SK-N-SH (cell line): ENCODE measurements around the gene PMIS2. TPM values are rescaled to one million over a fixed set of nuclear protein-coding genes. Genes with fewer than 3 reads are reported as not detected.

ENCODE experiments used
- CTCF ChIA-PET: fragments of 300-600, 350-600 bp; formaldehyde crosslinking; extraction: SDS; loops from one replicate; lab custom pipeline; 2021; lab: Yijun Ruan, JAX
- POLR2A ChIA-PET: fragments of 350-600 bp; sonication (Branson Sonifier 250); formaldehyde crosslinking; extraction: SDS; loops from one replicate; lab custom pipeline; 2020; ENCODE audit warnings: antibody characterized with exemption, inconsistent platforms; lab: Yijun Ruan, JAX
- DNase-seq: peaks from one replicate; pipeline ENCODE4 v3.0.0; 2012
- H2AFZ ChIP-seq: fragments of 200-600 bp; sonication (generic); 2 replicates; pipeline ENCODE4 v1.8.1; 2016; ENCODE audit warnings: antibody characterized with exemption, mild to moderate bottlenecking, low read depth
- H3F3A ChIP-seq: fragments of 200-600 bp; sonication (generic); replicated peaks from 2 replicates; pipeline ENCODE3; 2016; ENCODE audit warnings: antibody characterized with exemption, mild to moderate bottlenecking; ENCODE audit not compliant: insufficient read depth
- H3K27ac ChIP-seq, 2 experiments: fragments of 200-500 bp in 1 of 2; fragments of 200-600 bp in 1 of 2; sonication (Bioruptor generic) in 1 of 2; sonication (generic), shearing (Covaris generic) in 1 of 2; 2 replicates each; pipeline versions ENCODE4 v1.5.1 to v1.6.1; 2014 to 2016; ENCODE audit warnings: low read depth in 2 of 2, inconsistent platforms in 1 of 2, low read length in 1 of 2, mild to moderate bottlenecking in 1 of 2, mixed read lengths in 1 of 2
- H3K27me3 ChIP-seq: fragments of 200-600 bp; sonication (generic), shearing (Covaris generic); 2 replicates; pipeline ENCODE4 v1.6.1; 2016; ENCODE audit warnings: mixed run types; ENCODE audit not compliant: insufficient read depth
- H3K36me3 ChIP-seq, 2 experiments: fragments of 200-500 bp in 1 of 2; fragments of 200-600 bp in 1 of 2; sonication (Bioruptor generic) in 1 of 2; sonication (generic) in 1 of 2; replicated peaks in 1 of 2; 2 replicates each; pipeline versions ENCODE3 to v1.5.1; 2014 to 2016; ENCODE audit warnings: low read length in 1 of 2, mild to moderate bottlenecking in 1 of 2; ENCODE audit not compliant: insufficient read depth in 2 of 2, control insufficient read depth in 1 of 2
- H3K4me1 ChIP-seq, 2 experiments: fragments of 200-500 bp in 1 of 2; fragments of 200-600 bp in 1 of 2; sonication (Bioruptor generic) in 1 of 2; sonication (generic), shearing (Covaris generic) in 1 of 2; 2 replicates each; pipeline versions ENCODE4 v1.5.1 to v1.6.1; 2014 to 2016; ENCODE audit warnings: low read depth in 1 of 2, low read length in 1 of 2, mixed run types in 1 of 2; ENCODE audit not compliant: insufficient read depth in 2 of 2, control insufficient read depth in 1 of 2
- H3K4me2 ChIP-seq: fragments of 200-600 bp; sonication (generic), shearing (Covaris generic); 2 replicates; pipeline ENCODE4 v1.6.1; 2017; ENCODE audit warnings: mixed run types
- H3K4me3 ChIP-seq, 2 experiments: fragments of 200-500 bp in 1 of 2; fragments of 200-600 bp in 1 of 2; sonication (Bioruptor generic) in 1 of 2; sonication (generic), shearing (Covaris generic) in 1 of 2; 2 replicates each; pipeline versions ENCODE4 v1.5.1 to v1.8.1; 2014 to 2016; ENCODE audit warnings: low read depth in 2 of 2, inconsistent platforms in 1 of 2, low read length in 1 of 2, mild to moderate bottlenecking in 1 of 2, mixed read lengths in 1 of 2, moderate library complexity in 1 of 2
- H3K79me2 ChIP-seq: fragments of 200-600 bp; sonication (generic); 2 replicates; pipeline ENCODE4 v1.8.1; 2017; ENCODE audit warnings: mild to moderate bottlenecking; ENCODE audit not compliant: insufficient read depth
- H3K9ac ChIP-seq: fragments of 200-600 bp; sonication (generic); 2 replicates; pipeline ENCODE4 v1.6.1; 2017; ENCODE audit warnings: mixed run types
- H3K9me2 ChIP-seq: fragments of 200-600 bp; sonication (generic); 2 replicates; pipeline ENCODE4 v1.6.1; 2017; ENCODE audit warnings: mixed run types
- H3K9me3 ChIP-seq: fragments of 200-600 bp; sonication (generic); 2 replicates; pipeline ENCODE4 v1.6.1; 2017; ENCODE audit warnings: mixed run types, mild to moderate bottlenecking, moderate library complexity
- H4K20me1 ChIP-seq: fragments of 200-600 bp; sonication (generic); 2 replicates; pipeline ENCODE4 v1.6.1; 2017; ENCODE audit warnings: mild to moderate bottlenecking, mixed run types; ENCODE audit not compliant: insufficient read depth
- EZH2phosphoT487 ChIP-seq: fragments of 200-600 bp; sonication (generic); IDR thresholded peaks from 2 replicates; pipeline ENCODE4 v1.6.1; 2017; ENCODE audit warnings: low read depth, mixed run types, mild to moderate bottlenecking, antibody characterized with exemption, moderate library complexity, borderline replicate concordance
- FOSL2 ChIP-seq: IDR thresholded peaks from 2 replicates; pipeline ENCODE4 v1.4.0; 2012; ENCODE audit warnings: low read depth, mild to moderate bottlenecking, moderate library complexity, borderline replicate concordance
- FOXJ3 ChIP-seq: sonication (generic); formaldehyde crosslinking; IDR thresholded peaks from 2 replicates; pipeline ENCODE4 v1.5.1; 2020; ENCODE audit warnings: mild to moderate bottlenecking, missing genetic modification reagents
- GATA2 ChIP-seq: sonication (generic); formaldehyde crosslinking; IDR thresholded peaks from 2 replicates; pipeline ENCODE4 v1.5.0; 2020; ENCODE audit warnings: mild to moderate bottlenecking, missing genetic modification reagents
- MAX ChIP-seq: IDR thresholded peaks from 2 replicates; pipeline ENCODE4 v1.4.0; 2012; ENCODE audit warnings: low read depth
- MXI1 ChIP-seq: IDR thresholded peaks from 2 replicates; pipeline ENCODE4 v1.6.1; 2012; ENCODE audit warnings: mild to moderate bottlenecking, low read depth, low read length, improper control_type of control experiment
- NRF1 ChIP-seq: IDR thresholded peaks from 2 replicates; pipeline ENCODE4 v1.6.1; 2012; ENCODE audit warnings: low read depth, mild to moderate bottlenecking, low read length
- RAD21 ChIP-seq: IDR thresholded peaks from 2 replicates; pipeline ENCODE4 v1.6.1; 2012; ENCODE audit warnings: mild to moderate bottlenecking, low read length
- RXRA ChIP-seq: IDR thresholded peaks from 2 replicates; pipeline ENCODE4 v1.4.0; 2012; ENCODE audit warnings: low read depth, mild to moderate bottlenecking, borderline replicate concordance
- TAF1 ChIP-seq: IDR thresholded peaks from 2 replicates; pipeline ENCODE4 v1.6.1; 2012; ENCODE audit warnings: low read depth, mild to moderate bottlenecking, low read length, moderate library complexity, borderline replicate concordance
- TEAD4 ChIP-seq: IDR thresholded peaks from 2 replicates; pipeline ENCODE4 v1.4.0; 2012; ENCODE audit warnings: mild to moderate bottlenecking, borderline replicate concordance; ENCODE audit not compliant: insufficient read depth
- YY1 ChIP-seq: IDR thresholded peaks from 2 replicates; pipeline ENCODE4 v1.4.0; 2012; ENCODE audit warnings: low read depth, mild to moderate bottlenecking
- WGBS: methylation state at CpG from one replicate; pipeline ENCODE4 v1.1.6; 2017; ENCODE audit warnings: low lambda C conversion rate; 5-methylcytosine and 5-hydroxymethylcytosine counted together
- polyA plus RNA-seq, 3 experiments: library from polyadenylated mRNA; depleted of rRNA; stranded (reverse); fragments of >200 nt; gene quantifications; 2 replicates each; pipeline ENCODE4 v1.2.3, GENCODE V29; 2012
- TF ChIP-seq, protein P1 (sequence below): fragments of 200-600 bp; sonication (generic); IDR thresholded peaks from 2 replicates; pipeline ENCODE4 v1.6.1; 2017; ENCODE audit warnings: antibody characterized with exemption, mild to moderate bottlenecking, moderate library complexity
- TF ChIP-seq, protein P2 (sequence below): fragments of 150-350 bp; IDR thresholded peaks from 2 replicates; pipeline ENCODE4 v1.6.1; 2017; ENCODE audit warnings: antibody characterized with exemption, low read length, low read depth, borderline replicate concordance

The PMIS2 gene
- polyA plus RNA-seq, 1 of the 3 experiments (the other 2 are of a cell fraction), result not detected

DNA sequence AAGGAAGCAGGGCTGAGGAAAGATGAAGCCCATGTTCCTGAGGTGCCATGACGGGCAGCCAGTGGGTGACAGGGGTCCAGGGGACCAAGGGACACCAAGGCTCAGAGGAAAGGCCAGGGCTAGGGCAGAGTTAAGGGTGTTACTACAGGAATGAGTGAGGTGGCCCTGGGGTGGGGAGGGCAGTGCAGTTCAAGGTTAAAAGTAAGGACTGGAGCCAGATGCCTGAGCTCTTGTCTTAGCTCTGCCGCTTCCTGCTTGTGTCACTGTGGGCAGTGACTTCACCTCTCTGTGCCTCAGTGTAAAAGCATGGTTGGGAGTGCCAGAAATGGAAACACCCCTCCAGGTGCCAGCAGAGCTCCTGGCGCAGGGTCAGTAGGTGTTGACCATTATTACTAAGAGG lies 50.7 kb downstream of the PMIS2 start:
- ChIA-PET CTCF (no interaction called here), POLR2A (no interaction called here)
- H3K4me3 ChIP-seq, result no peak overlapping the region
- H3K27ac ChIP-seq, result no peak overlapping the region
- H3K79me2 ChIP-seq, result no peaks in the 10 kb centered on the region
- H2AFZ ChIP-seq, result no peak overlapping the region
- no peaks in the 10 kb centered on the region for H4K20me1 ChIP-seq
- H3K27me3 ChIP-seq, result no peaks in the 10 kb centered on the region
- H3K9me3 ChIP-seq, result no peaks in the 10 kb centered on the region
- no peak for DNase-seq
- no peak overlapping the region for H3K9ac ChIP-seq
- TF ChIP-seq RAD21 (no peak), FOSL2 (no peak), EZH2phosphoT487 (no peak), TAF1 (no peak), NRF1 (no peak), RXRA (no peak), YY1 (no peak), MAX (no peak), TEAD4 (no peak), MXI1 (no peak), GATA2 (CRISPR knock-in tag) (no peak), FOXJ3 (CRISPR knock-in tag) (no peak)
- TF ChIP-seq, protein P1, sequence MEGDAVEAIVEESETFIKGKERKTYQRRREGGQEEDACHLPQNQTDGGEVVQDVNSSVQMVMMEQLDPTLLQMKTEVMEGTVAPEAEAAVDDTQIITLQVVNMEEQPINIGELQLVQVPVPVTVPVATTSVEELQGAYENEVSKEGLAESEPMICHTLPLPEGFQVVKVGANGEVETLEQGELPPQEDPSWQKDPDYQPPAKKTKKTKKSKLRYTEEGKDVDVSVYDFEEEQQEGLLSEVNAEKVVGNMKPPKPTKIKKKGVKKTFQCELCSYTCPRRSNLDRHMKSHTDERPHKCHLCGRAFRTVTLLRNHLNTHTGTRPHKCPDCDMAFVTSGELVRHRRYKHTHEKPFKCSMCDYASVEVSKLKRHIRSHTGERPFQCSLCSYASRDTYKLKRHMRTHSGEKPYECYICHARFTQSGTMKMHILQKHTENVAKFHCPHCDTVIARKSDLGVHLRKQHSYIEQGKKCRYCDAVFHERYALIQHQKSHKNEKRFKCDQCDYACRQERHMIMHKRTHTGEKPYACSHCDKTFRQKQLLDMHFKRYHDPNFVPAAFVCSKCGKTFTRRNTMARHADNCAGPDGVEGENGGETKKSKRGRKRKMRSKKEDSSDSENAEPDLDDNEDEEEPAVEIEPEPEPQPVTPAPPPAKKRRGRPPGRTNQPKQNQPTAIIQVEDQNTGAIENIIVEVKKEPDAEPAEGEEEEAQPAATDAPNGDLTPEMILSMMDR, result no peak
- TF ChIP-seq, protein P2, sequence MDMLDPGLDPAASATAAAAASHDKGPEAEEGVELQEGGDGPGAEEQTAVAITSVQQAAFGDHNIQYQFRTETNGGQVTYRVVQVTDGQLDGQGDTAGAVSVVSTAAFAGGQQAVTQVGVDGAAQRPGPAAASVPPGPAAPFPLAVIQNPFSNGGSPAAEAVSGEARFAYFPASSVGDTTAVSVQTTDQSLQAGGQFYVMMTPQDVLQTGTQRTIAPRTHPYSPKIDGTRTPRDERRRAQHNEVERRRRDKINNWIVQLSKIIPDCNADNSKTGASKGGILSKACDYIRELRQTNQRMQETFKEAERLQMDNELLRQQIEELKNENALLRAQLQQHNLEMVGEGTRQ, result no peak
- H3K4me2 ChIP-seq, result no peak overlapping the region
- H3K4me1 ChIP-seq, result no peaks in the 10 kb centered on the region; a peak in 1 of 4 replicates
- peaks cover 8% of the 10 kb centered on the region for H3F3A ChIP-seq
- WGBS, result 95% methylated on average over 3 of the region's 3 CpGs
- peaks cover 21 to 39% of the 10 kb centered on the region in 2 experiments for H3K36me3 ChIP-seq
- H3K9me2 ChIP-seq, result no peaks in the 10 kb centered on the region

Other genes starting within 250 kb of the PMIS2 start
- not detected in 2 replicates for gene FFAR1, start 238.3 kb upstream of the PMIS2 start, polyA plus RNA-seq (2012; rRNA removed)
- gene FFAR3, start 227.7 kb upstream of the PMIS2 start, polyA plus RNA-seq (2012; rRNA removed), result not detected in 2 replicates
- gene GPR42, start 215.1 kb upstream of the PMIS2 start, polyA plus RNA-seq (2012; rRNA removed), result not detected in 2 replicates
- not detected in 2 replicates for gene FFAR2, start 137.9 kb upstream of the PMIS2 start, polyA plus RNA-seq (2012; rRNA removed)
- not detected in 2 replicates for gene KRTDAP, start 95.7 kb upstream of the PMIS2 start, polyA plus RNA-seq (2012; rRNA removed)
- gene DMKN, start 72.5 kb upstream of the PMIS2 start, polyA plus RNA-seq (2012; rRNA removed), result not detected in 2 replicates
- 0.16 and 0.25 TPM in 2 replicates for gene SBSN, start 57.9 kb upstream of the PMIS2 start, polyA plus RNA-seq (2012; rRNA removed)
- gene GAPDHS, start 52.7 kb upstream of the PMIS2 start, polyA plus RNA-seq (2012; rRNA removed), result not detected in 2 replicates
- gene TMEM147, start 40.5 kb upstream of the PMIS2 start, polyA plus RNA-seq (2012; rRNA removed), result 201 and 202 TPM in 2 replicates
- gene ATP4A, start 22.5 kb upstream of the PMIS2 start, polyA plus RNA-seq (2012; rRNA removed), result not detected in 2 replicates
- 5.1 and 7.1 TPM in 2 replicates for gene HAUS5, start 26.6 kb downstream of the PMIS2 start, polyA plus RNA-seq (2012; rRNA removed)
- 48.5 and 69.9 TPM in 2 replicates for gene RBM42, start 42.9 kb downstream of the PMIS2 start, polyA plus RNA-seq (2012; rRNA removed)
- gene ETV2, start 55.6 kb downstream of the PMIS2 start, polyA plus RNA-seq (2012; rRNA removed), result 0.84 and 1.6 TPM in 2 replicates
- gene COX6B1, start 62.1 kb downstream of the PMIS2 start, polyA plus RNA-seq (2012; rRNA removed), result 826 and 889 TPM in 2 replicates
- gene UPK1A, start 80.3 kb downstream of the PMIS2 start, polyA plus RNA-seq (2012; rRNA removed), result 0.11 and 0.16 TPM in 2 replicates
- gene ZBTB32, start 118.4 kb downstream of the PMIS2 start, polyA plus RNA-seq (2012; rRNA removed), result not detected in 2 replicates
- gene KMT2B, start 131.8 kb downstream of the PMIS2 start, polyA plus RNA-seq (2012; rRNA removed), result 18.2 and 29.2 TPM in 2 replicates
- 5.1 and 5.6 TPM in 2 replicates for gene IGFLR1, start 156.3 kb downstream of the PMIS2 start, polyA plus RNA-seq (2012; rRNA removed)
- 25.9 and 29.4 TPM in 2 replicates for gene U2AF1L4, start 159.2 kb downstream of the PMIS2 start, polyA plus RNA-seq (2012; rRNA removed)
- gene PSENEN, start 159.5 kb downstream of the PMIS2 start, polyA plus RNA-seq (2012; rRNA removed), result 66.3 and 99.2 TPM in 2 replicates
- 21.1 and 25.2 TPM in 2 replicates for gene LIN37, start 162.4 kb downstream of the PMIS2 start, polyA plus RNA-seq (2012; rRNA removed)
- 0.10 and 0.43 TPM in 2 replicates for gene HSPB6, start 170.9 kb downstream of the PMIS2 start, polyA plus RNA-seq (2012; rRNA removed)
- 12.3 and 12.5 TPM in 2 replicates for gene PROSER3, start 172.0 kb downstream of the PMIS2 start, polyA plus RNA-seq (2012; rRNA removed)
- 6.5 and 7.8 TPM in 2 replicates for gene ARHGAP33, start 189.4 kb downstream of the PMIS2 start, polyA plus RNA-seq (2012; rRNA removed)
- not detected in 2 replicates for gene PRODH2, start 226.7 kb downstream of the PMIS2 start, polyA plus RNA-seq (2012; rRNA removed)